NOMO-1 treated with dmso at 0.1 percent for 144 hours (cell line): ENCODE measurements around the gene CRKL.
"Not testable (repeated sequence)": the region's sequence is repeated elsewhere in the genome, so short reads cannot be mapped to it uniquely, and the experiment has no call there.

Experiments used
- DNase-seq: peaks from one replicate; lab custom pipeline; 2025; ENCODE audit not compliant: unreplicated experiment; lab: John Stamatoyannopoulos, UW

Gene CRKL

GRCh38 chr22:20965888-20966855, 49.0 kb downstream of the CRKL start:
- no peak for DNase-seq

DNA sequence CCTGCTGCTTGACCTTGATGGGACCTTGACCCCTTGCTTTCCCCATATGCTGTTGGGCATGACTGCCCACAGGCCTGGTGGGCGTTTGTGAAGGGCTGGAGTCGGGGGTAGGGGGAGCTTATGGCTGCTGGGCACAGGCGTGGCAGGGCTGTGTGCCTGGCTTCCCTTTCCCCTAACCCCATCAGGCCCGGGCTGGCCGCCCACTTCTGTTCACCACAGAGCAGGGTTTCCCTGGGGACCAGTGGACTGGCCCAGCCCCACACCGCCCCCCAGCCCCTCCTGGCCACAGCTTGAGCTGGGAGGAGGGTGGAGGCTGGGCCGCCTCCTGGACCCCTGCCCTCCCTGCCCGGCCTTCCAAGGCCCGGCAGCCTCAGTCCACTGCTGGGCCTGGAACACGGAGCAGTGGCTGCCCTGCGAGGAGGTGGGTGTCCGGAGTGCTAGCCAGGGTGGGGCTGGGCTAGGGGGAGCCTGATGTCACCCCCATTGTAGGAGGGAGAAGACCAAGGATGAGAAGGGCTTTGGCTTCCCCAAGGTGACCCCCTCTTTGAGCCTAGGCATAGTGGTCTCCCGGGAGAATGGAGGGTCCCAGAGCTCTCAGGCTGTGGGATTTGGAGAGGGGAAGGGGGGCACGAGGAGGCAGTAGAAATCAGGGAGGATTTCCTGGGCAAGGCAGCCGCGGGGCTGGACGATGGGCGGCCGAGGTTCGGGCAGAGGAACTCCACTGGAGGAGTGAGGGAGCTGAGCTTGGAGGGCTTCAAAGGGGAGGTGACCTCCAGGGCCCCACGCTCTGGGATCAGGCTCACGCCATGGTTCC, 49.9 kb downstream of the CRKL start, which contains the start of gene AIFM3:
AIFM3 (plus strand) TSS at position 373 of the 814 bp plus-strand sequence. CDS start 690 bp downstream, outside the sequence.
- DNase-seq: no peak

DNA sequence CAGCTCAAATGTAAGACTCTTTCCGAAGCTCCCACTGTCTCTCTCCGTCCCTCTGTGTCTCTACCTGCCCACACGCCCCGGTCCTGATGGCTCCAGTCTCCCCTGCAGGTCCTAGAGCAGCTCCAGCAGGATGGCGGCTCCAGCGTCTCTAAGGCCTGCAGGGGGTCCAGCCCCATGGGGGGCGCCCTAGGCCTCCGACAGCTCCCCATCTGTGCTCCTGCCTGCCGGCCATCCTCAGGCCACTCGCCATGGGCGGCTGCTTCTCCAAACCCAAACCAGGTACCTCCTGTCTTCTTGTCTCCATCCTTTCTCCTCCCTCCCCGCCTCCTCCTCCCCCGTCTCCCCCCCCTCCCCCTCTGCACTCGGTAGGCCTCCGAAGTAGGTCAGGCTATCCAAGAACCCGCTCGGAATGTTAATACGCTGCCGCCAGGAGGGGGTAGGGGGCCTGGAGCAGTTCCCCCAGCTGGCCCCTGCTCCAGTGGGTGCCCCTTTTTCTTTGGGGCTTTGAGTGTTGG, 50.5 kb downstream of the CRKL start:
- DNase-seq: no peak

DNA sequence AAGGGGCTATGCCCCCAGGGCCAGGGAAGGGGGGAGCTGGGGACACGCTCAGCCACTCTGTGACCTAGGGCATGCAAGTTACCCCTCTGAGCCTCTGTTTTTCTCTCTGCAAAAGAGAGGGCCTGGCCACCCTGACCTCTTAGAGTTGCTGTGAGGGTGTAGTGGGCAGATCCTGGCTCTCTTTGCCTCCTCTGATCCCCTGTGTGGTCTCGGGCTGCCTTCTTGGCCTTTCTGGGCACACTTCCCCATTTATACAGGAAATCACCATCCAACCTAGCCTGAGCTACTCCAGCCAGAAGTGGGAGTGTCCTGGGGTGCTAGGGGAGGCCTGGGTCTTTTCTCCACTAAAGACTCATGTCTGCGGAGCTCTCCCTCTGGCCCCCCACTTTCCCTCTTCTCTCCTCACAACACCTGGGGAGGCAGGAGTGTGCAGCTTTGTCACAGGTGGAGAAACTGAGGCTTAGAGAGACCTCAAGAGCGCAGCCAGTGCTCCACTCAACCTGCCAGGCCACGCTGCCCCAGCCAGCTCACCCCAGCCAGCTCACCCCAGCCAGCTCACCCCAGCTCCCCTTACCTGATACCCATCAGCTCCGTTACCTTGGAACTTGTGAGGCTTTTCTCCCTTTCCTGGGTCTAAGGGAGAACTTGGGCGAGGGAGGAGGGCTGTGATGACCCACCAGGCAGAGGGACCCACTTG, 51.2 kb downstream of the CRKL start:
- peak; percentile 40 for DNase-seq

DNA sequence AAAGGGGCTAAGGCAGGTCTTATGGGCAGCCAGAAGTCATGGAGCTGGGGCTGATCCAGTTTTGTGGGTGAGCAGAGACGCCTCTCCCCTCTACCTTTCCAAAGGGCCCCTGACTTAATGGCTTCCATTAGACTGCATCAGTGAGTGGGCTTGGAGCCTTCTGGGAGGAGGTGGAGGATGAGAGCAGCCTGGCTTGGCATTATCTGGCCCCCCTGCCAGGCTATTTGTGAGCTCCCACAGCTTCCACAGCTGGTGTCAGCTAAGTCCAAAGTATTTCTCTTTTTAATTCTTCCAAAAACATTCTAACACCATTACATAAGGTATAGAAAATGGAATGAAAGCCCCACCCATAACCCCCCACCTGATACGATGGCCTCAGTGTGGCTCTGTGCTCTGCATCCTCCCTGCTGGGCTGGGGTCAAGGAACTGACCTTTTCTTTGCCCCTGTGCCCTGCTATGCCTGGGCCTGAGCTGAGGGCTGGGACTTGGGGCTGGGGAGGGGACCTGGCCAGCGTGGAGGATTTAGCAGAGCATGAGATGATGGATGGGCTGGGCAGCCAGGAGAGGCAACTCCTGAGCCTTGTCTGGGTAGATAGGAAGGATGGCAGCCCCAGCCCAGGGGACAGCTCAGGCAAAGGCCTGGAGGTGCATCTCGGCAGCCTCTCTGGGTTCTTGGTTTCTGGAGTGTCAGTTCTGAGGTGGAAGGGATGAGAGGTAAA, 53.9 kb downstream of the CRKL start:
- no peak for DNase-seq

DNA sequence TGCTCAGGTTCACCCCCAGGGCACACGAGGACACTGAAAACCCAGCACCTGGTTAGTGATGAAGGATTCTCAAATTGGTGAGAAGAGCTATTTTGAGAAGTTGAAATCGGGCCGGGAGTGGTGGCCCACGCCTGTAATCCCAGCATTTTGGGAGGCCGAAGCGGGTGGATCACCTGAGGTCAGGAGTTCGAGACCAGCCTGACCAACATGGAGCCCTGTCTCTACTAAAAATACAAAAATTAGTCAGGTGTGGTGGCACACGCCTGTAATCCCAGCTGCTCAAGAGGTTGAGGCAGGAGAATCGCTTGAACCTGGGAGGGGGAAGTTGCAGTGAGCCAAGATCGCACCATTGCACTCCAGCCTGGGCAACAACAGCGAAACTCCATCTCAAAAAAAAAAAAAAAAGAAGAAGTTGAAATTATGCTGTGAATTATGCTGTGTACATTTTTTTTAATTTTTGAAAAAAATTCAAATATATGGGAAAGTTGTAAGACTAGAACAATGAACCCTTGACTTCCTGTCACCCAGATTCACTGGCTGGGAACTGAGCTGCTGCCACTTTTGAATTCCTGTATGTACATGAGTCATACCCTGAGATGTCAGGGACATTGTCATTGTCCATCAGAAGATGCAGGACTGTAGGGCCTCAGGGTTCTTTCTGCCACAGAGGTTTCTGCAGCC, 54.9 kb downstream of the CRKL start:
- not testable (repeated sequence) for DNase-seq

DNA sequence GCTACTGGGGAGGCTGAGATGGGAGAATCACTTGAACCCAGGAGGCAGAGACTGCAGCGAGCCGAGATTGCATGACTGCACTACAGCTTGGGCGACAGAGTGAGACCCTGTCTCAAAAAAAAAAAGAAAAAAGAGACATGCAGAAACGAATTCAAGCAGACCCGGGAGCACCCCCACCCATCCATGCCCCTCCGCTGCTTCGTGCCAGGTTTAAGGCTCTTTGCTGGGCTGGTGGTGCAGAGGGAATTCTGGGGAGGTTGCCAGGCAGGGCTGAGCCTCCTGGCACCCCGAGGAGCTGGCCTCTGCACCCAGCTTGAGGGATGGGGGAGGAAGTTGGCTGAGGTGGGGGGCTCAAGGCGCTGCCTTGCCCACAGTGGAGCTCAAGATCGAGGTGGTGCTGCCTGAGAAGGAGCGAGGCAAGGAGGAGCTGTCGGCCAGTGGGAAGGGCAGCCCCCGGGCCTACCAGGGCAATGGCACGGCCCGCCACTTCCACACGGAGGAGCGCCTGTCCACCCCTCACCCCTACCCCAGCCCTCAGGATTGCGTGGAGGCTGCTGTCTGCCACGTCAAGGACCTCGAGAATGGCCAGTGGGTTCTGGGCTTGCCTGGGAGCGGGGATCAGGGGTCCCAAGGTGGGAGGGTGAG, 55.8 kb downstream of the CRKL start:
- no peak for DNase-seq

GRCh38 chr22:20973634-20974286, 56.6 kb downstream of the CRKL start:
- DNase-seq: no peak

DNA sequence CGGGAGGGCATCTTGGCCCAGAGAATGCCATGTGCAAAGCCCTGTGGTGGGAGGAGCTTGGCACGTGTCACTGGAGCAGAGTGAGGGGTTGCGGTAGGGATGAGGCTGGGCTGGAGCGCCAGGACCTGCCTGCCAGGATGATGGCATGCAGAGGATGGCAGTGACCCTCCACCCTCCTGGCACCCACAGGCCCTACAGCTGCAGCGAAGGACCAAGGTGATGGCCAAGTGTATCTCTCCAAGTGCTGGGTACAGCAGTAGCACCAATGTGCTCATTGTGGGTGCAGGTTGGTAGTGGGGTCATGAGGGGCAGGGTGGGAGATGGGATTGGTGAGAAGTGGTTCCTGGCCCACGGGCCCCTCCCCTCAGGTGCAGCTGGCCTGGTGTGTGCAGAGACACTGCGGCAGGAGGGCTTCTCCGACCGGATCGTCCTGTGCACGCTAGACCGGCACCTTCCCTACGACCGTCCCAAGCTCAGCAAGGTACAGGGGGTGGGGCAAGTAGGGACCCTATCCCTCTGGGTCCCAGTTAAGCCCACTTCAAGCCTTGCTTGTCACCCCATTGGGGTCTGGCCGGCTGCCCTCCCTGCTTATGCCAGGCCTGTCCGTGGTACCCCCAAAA, 57.2 kb downstream of the CRKL start:
- DNase-seq: no peak

GRCh38 chr22:20975541-20976290, 58.5 kb downstream of the CRKL start:
- no peak for DNase-seq

- no peak for DNase-seq
These were observed 59.2 kb downstream of the CRKL start for GRCh38 chr22:20976291-20976877.

- no peak for DNase-seq
These were observed 59.8 kb downstream of the CRKL start for GRCh38 chr22:20977019-20977418.

DNA sequence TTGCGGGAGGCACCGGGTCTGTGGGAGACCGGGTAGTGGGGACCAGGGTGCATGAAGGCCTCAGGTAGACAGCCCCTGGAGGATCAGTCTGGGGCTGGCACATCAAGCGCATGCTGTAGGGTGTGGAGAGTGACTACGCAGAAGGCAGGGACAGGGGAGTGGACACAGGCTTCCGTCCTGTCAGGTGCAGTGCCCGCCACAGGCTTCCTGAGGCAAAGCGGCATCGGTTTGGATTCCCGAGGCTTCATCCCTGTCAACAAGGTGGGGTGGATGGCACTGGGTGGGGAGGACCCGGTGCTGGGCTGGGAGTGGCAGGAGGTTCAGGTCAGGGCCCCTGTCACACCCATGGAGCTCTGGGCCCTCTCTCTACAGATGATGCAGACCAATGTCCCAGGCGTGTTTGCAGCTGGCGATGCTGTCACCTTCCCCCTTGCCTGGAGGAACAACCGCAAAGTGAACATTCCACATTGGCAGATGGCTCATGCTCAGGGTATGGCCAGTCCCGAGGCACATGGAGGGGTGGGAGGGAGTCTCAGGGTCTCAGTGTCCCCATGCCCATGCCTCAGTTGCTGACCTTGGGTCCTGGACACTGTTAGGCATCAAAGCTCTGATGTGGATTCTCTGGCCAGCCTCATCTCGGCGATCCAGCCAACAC, 60.4 kb downstream of the CRKL start:
- no peak for DNase-seq

DNA sequence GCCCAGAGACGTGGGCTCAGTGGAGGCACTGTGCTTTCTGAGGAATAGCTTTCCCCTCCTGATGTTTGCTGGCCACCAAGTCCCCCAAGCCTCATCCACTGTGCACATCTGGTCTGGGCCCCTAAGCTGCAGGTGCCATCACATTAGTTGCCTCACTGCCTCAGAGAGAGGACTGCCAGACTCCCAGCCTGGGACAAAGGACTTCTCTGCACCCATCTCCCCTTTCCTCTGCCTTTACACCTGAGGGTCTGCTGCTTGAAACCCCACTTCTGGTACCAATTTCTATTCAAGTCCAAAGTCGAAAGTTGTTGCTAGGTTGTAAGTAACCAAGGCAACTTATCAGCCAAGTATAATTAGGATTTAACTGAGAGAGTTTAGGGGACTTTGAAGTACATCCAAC, 61.2 kb downstream of the CRKL start:
- no peak for DNase-seq

GRCh38 chr22:20979243-20979809, 62.1 kb downstream of the CRKL start:
- no peak for DNase-seq

- no peak for DNase-seq
These were observed 62.8 kb downstream of the CRKL start for GRCh38 chr22:20979940-20980453.
